IPS DF 6.9 (cell line): ENCODE results near the gene GRN.

Source experiments
- DNase-seq: peaks from one replicate; pipeline ENCODE4 v3.0.0-alpha.2; 2013; ENCODE audit warnings: low read depth, low spot score
- H3K27ac ChIP-seq: one replicate; pipeline ENCODE4 v1.5.1; 2013; ENCODE audit warnings: low read length, control low read depth
- H3K27me3 ChIP-seq: 2 replicates; pipeline ENCODE4 v1.6.1; 2013; ENCODE audit warnings: mild to moderate bottlenecking, low read length; ENCODE audit not compliant: control insufficient read depth, insufficient read depth
- H3K36me3 ChIP-seq: 2 replicates; pipeline ENCODE4 v1.6.1; 2013; ENCODE audit warnings: low read length; ENCODE audit not compliant: control insufficient read depth, insufficient read depth
- H3K4me1 ChIP-seq: 2 replicates; pipeline ENCODE4 v1.6.1; 2013; ENCODE audit warnings: low read length; ENCODE audit not compliant: control insufficient read depth, insufficient read depth
- H3K4me3 ChIP-seq: 2 replicates; pipeline ENCODE4 v1.5.1; 2013; ENCODE audit warnings: mild to moderate bottlenecking, low read length
- H3K9me3 ChIP-seq: 2 replicates; pipeline ENCODE4 v1.6.1; 2013; ENCODE audit warnings: low read length, inconsistent platforms; ENCODE audit not compliant: control insufficient read depth, insufficient read depth
- WGBS: extraction: QIAGEN DNeasy Blood & Tissue Kit; methylation state at CpG from one replicate; pipeline ENCODE4 v1.1.7; 2013; ENCODE audit warnings: mixed read lengths, missing lambda C conversion rate; ENCODE audit not compliant: insufficient read length, insufficient coverage; 5-methylcytosine and 5-hydroxymethylcytosine counted together

GRN gene

DNA sequence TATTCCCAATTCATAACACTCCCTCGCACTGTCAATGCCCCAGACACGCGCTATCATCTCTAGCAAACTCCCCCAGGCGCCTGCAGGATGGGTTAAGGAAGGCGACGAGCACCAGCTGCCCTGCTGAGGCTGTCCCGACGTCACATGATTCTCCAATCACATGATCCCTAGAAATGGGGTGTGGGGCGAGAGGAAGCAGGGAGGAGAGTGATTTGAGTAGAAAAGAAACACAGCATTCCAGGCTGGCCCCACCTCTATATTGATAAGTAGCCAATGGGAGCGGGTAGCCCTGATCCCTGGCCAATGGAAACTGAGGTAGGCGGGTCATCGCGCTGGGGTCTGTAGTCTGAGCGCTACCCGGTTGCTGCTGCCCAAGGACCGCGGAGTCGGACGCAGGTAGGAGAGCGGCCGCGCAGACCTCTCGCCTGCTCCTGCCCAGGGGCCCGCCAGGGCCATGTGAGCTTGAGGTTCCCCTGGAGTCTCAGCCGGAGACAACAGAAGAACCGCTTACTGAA lies at the start of gene GRN:
Gene GRN (plus strand): TSS at position 364 of the 515 bp plus-strand sequence. CDS start 3,863 bp downstream, outside the sequence.
- Histone ChIP-seq H3K27me3 (no peaks in the 10 kb centered on the region), H3K4me3 (peak within 1 kb of the TSS; percentile 64), H3K27ac (no peak within 1 kb of the TSS), H3K36me3 (0 out of 2 replicates have a peak, but pooled peaks cover 1% of the 10 kb centered on the region), H3K4me1 (no peaks in the 10 kb centered on the region), H3K9me3 (no peaks in the 10 kb centered on the region)
- WGBS: no CpG with 5 or more reads among the region's 26 CpGs
- peak; percentile 97 for DNase-seq

DNA sequence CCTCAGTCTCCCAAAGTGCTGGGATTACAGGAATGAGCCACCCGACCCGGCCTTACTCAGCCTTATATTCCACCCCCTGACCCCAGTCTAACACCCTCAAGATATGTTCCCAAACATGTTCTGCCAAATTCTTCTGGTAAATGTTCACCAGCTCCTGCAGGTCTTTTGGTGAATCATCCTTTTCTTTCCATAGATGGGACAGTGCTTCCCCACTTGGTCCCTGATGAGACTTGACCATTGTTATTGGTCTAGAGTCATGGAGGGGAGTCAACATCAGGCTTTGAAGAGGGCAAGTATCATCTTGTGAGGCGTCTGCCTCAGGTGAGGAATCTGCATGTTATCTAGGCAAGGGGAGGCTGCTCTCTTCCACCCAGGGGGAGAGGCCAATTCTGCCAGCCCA lies 47.1 kb upstream of the GRN start:
- Histone ChIP-seq H3K27ac (no peak overlapping the region), H3K36me3 (no peaks in the 10 kb centered on the region), H3K9me3 (no peaks in the 10 kb centered on the region), H3K4me1 (no peaks in the 10 kb centered on the region), H3K27me3 (peaks cover 2% of the 10 kb centered on the region; the same call in 1 of the 2 replicates), H3K4me3 (no peak overlapping the region)
- DNase-seq: no peak
- WGBS: no CpG with 5 or more reads among the region's 3 CpGs

DNA sequence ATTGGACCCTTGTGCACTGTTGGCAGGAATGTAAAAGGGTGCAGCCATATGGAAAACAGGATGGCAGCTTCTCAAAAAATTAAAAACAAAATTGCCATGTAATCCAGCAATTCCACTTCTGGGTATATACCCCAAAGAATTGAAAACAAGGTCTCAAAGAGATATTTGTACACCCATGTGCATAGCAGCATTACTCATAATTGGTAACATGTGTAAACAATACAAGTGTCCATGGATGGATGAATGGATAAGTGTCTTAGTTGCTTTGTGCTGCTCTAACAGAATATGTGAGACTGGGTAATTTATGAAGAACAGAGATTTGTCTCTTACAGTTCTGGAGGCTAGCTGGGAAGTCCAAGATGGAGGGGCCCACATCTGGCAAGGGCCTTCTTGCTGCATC lies 40.5 kb upstream of the GRN start:
- H3K4me1 ChIP-seq: peaks cover 8% of the 10 kb centered on the region
- H3K27ac ChIP-seq: no peak overlapping the region
- DNase-seq: no peak

DNA sequence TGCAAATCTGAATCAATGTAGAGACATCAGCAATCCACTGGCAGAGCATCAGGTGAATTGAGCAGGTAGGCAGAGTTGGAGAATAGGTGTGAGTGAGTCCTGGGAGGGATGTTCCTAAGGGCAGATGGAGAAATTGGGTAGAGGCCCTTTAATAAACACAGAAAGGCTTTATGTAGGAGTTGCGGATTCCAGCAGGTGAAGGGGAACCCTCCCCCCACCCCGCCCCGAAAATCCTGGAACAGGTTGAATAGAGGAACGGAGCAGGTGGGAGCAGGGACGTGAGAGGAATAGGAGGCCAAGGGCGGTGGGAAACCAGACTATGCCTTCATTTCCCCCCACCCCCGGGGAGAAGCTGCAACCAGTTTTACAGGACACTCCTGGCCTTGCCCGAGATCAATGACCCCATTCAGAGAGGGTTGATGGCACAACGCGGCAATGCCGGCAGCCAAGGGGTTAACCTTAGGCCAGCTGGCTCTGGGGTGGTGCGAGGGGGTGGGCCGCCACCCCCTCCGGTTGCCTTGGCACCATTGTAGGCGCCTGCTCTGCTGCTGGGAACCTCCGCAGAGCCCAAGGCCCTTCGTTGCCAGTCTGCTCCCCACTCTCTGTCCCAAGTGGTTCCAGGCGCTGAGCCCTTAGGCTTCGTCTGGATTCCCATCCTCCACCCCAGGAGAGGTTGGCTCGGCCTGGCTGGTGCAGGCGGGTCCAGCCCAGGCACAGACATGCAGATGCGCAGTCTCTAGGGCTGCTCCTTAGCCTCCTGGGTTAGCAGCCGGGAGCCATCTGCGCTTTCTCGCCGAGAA lies 37.5 kb upstream of the GRN start:
- peak overlapping the region; percentile 27; the same call in 1 of the 2 replicates for H3K4me3 ChIP-seq
- no peak for DNase-seq
- no CpG with 5 or more reads among the region's 26 CpGs for whole genome bisulfite sequencing

More for the DNA sequence above, 40.5 kb upstream of the GRN start:
- Histone ChIP-seq H3K27me3 (peaks cover 2% of the 10 kb centered on the region; the same call in 1 of the 2 replicates), H3K4me3 (no peak overlapping the region), H3K36me3 (no peaks in the 10 kb centered on the region), H3K9me3 (no peaks in the 10 kb centered on the region)

DNA sequence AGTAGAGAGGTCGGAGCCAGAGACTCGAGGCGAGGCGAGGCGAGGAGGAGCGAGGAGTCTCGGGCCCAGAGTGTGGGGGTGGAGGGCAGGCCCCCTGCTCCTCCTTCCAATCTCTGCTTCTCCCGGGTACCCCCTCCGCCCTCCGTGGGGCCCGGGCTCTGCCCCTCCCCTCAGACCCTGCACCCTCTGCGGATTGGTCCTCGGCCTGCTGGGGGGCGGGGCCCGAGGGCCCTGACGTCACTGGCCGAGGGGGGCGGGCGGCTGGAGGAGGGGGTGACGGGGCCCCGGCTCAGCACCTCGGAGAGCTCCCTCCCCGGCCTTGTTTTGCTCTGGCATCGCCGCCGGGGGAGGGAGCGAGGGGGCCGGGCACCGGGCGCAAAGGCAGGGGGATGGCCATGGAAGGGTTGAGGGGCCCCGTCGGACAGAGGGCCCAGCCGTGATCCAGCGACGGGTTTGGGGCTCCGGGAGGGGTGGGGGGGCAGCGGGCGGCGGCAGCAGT lies 36.7 kb upstream of the GRN start, which contains the start of gene RUNDC3A:
Gene RUNDC3A (plus strand): TSS at position 282 of the 499 bp plus-strand sequence. CDS start 232 bp downstream, outside the sequence.
- no peaks in the 10 kb centered on the region for H3K27me3 ChIP-seq
- DNase-seq: no peak
- peak within 1 kb of the TSS; percentile 39; the same call in 1 of the 2 replicates for H3K4me3 ChIP-seq
- no peaks in the 10 kb centered on the region for H3K36me3 ChIP-seq
- H3K9me3 ChIP-seq: no peaks in the 10 kb centered on the region
- H3K27ac ChIP-seq: no peak within 1 kb of the TSS
- peaks cover 12% of the 10 kb centered on the region for H3K4me1 ChIP-seq
- no CpG with 5 or more reads among the region's 39 CpGs for WGBS

More for the DNA sequence above, 37.5 kb upstream of the GRN start:
- Histone ChIP-seq H3K9me3 (no peaks in the 10 kb centered on the region), H3K27ac (no peak overlapping the region), H3K27me3 (no peaks in the 10 kb centered on the region), H3K36me3 (no peaks in the 10 kb centered on the region), H3K4me1 (peaks cover 9% of the 10 kb centered on the region)

DNA sequence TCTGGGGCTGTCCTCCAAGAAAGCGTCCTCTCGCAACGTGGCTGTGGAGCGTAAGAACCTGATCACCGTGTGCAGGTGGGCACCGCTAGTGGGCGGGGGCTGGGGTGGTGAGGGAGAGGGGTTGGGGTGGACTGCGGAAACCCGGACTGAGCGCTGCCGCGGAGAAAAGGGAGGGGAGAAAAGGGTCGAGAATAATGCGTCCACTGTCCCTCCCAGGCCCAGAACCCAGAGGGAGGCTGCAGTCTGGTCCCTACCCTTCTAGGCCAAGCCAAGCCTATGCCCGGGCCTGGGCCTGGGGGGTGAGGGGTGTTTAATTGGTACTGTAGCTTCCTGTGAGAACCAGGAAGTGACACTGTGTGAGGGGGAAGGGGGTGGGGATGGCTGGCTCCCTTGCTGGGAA lies 36.2 kb upstream of the GRN start:
- Histone ChIP-seq H3K4me3 (peak overlapping the region; percentile 28; the same call in 1 of the 2 replicates), H3K27me3 (no peaks in the 10 kb centered on the region; the same call in 1 of the 2 replicates), H3K9me3 (no peaks in the 10 kb centered on the region), H3K36me3 (no peaks in the 10 kb centered on the region), H3K4me1 (peaks cover 12% of the 10 kb centered on the region), H3K27ac (no peak overlapping the region)
- whole genome bisulfite sequencing: no CpG with 5 or more reads among the region's 15 CpGs
- DNase-seq: no peak

DNA sequence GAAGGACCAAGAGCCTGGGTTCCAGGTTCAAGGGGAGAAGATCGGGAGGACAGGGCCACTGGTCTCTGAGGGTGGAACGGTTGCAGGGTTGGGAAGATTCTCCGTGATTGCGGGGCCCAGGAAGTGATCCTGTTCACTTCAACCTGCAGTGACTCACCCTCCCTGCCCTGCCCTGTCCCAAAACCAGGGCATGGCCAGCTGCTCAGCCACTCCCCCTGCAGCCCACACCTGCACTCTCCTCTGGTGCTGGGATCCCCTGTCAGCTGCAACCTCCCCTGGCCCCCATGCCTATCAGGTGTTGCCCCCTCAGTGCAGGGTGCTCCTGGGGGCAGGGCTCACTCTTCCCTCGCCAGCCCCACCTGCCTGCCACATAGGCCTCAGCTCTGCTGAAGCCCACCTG lies 35.6 kb upstream of the GRN start:
- Histone ChIP-seq H3K9me3 (no peaks in the 10 kb centered on the region), H3K4me1 (peaks cover 12% of the 10 kb centered on the region), H3K27me3 (no peaks in the 10 kb centered on the region; the same call in 1 of the 2 replicates), H3K36me3 (no peaks in the 10 kb centered on the region), H3K4me3 (no peak overlapping the region), H3K27ac (no peak overlapping the region)
- no peak for DNase-seq
- WGBS: no CpG with 5 or more reads among the region's 5 CpGs

DNA sequence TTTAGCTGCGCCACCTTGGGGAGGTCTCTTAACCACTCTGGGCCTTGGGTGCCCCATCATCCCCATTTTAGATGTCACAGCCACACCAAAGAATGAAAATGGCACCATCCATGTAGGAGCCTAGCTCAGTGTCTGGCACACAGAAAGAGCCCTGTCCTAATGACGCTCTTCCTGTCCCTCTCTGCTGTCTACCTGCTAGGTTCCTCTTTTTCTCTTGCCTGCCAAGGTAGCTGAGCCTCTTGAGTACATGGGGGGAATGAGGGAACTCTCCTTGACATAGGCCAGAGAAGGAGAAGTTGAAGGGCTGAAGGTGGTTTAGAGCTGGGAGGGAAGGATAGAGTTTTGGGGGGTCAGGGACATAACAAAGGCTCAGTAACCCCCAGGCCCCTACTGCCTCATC lies 34.9 kb upstream of the GRN start:
- Histone ChIP-seq H3K27me3 (no peaks in the 10 kb centered on the region; the same call in 1 of the 2 replicates), H3K36me3 (no peaks in the 10 kb centered on the region), H3K4me3 (no peak overlapping the region), H3K9me3 (no peaks in the 10 kb centered on the region), H3K4me1 (peaks cover 12% of the 10 kb centered on the region), H3K27ac (no peak overlapping the region)
- no CpG with 5 or more reads among the region's 2 CpGs for whole genome bisulfite sequencing
- no peak for DNase-seq

DNA sequence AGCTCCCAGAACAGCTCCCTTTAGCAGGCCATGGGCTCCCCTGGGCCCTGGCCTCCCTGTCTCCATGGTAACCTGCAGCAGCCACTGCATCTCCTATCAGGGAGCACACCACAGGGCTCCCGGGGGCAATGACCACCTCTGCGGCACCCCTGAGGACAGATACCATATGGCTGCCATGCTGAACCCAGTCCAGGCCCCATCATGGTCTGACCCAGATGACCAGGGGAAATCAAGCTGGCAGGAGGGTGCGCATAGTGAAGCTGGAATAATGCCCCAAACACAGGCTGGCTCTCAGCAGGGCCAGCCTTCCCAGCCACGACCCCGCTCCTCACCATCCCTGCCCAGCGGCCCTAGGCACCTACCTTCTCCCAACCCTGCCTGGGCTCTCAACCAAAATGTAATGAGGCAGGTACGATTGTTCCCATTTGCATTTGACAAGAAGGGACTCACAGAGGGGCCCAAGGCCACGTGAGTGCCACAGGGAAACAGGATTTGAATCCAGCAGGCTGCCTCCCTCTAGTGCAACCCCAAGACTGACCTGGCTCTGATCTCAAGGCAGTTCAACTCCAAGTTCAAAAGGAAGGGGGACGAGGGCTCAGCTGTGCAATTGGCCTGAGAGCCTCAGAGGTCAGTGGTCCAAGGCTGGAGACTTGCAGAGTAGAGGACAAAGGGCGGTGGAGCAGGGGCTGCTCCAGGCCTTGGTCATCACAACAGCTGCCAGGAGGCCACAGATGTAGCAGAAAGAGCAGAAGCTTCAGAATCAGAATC lies 34.3 kb upstream of the GRN start:
- DNase-seq: no peak
- Histone ChIP-seq H3K4me1 (peaks cover 12% of the 10 kb centered on the region), H3K27me3 (peaks cover 2% of the 10 kb centered on the region; the same call in 1 of the 2 replicates), H3K36me3 (no peaks in the 10 kb centered on the region), H3K9me3 (no peaks in the 10 kb centered on the region), H3K4me3 (no peak overlapping the region), H3K27ac (no peak overlapping the region)
- no CpG with 5 or more reads among the region's 10 CpGs for WGBS

DNA sequence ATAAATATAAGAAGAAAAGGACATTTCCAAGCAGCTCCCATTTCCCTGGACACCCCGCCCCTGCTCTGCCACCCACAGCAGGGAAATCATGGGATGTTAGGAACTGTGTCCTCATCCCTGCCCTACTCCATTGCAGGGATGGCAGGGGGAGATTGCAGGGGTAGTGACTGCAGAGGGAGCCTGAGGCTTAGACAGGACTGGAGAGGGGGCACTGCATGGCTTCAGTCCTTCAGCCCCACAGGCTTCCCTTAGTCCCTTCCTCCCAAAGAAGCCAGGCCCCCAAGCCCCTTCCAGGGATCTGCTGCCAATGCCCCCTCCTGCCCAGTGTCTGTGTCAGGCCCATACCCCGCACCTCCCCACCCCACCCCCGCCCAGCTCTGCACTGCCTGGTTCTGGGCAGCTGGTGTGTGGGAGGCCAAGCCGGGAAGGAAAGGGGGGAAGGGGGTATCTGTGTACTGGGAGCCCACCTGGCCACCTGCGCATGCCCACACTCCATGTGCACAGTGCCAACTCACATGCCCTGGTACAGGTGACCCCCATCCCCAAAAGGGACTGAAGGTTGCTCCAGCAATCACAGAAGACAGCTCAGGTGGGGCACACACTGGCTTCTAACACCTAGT lies 33.4 kb upstream of the GRN start:
- no CpG with 5 or more reads among the region's 5 CpGs for WGBS
- Histone ChIP-seq H3K27me3 (peaks cover 3% of the 10 kb centered on the region; the same call in 1 of the 2 replicates), H3K4me1 (peaks cover 14% of the 10 kb centered on the region)

More for the DNA sequence above, 33.4 kb upstream of the GRN start:
- H3K4me3 ChIP-seq: no peak overlapping the region
- H3K36me3 ChIP-seq: no peaks in the 10 kb centered on the region
- no peaks in the 10 kb centered on the region for H3K9me3 ChIP-seq
- no peak for DNase-seq
- H3K27ac ChIP-seq: no peak overlapping the region
